HepG2 (cell line): Measurements from ENCODE around the gene SLC4A8. TPM values are rescaled to one million over a fixed set of nuclear protein-coding genes. Genes with fewer than 3 reads are reported as not detected.

Source experiments
- ETS1 ChIP-seq: sonication (generic); formaldehyde crosslinking; IDR thresholded peaks from 2 replicates; pipeline ENCODE4 v1.4.0; 2020; ENCODE audit warnings: missing genetic modification reagents
- HMGA1 ChIP-seq: sonication (generic); formaldehyde crosslinking; conservative IDR thresholded peaks from 2 replicates; pipeline ENCODE4 v1.4.0; 2020; ENCODE audit warnings: missing genetic modification reagents
- JUN ChIP-seq: sonication (generic); formaldehyde crosslinking; IDR thresholded peaks from 2 replicates; pipeline ENCODE4 v1.4.0; 2020; ENCODE audit warnings: mild to moderate bottlenecking, missing genetic modification reagents
- RCOR2 ChIP-seq: IDR thresholded peaks from 2 replicates; pipeline ENCODE4 v1.6.1; 2016; ENCODE audit warnings: missing biosample characterization, missing genetic modification reagents
- SMAD3 ChIP-seq: sonication (generic); formaldehyde crosslinking; IDR thresholded peaks from 2 replicates; pipeline ENCODE4 v1.4.0; 2020; ENCODE audit warnings: missing genetic modification reagents
- TCF12 ChIP-seq, 2 experiments: fragments of 450-650 bp in 1 of 2; sonication (generic) in 1 of 2; formaldehyde crosslinking in 1 of 2; IDR thresholded peaks; 2 replicates each; pipeline versions ENCODE4 v1.6.1 to v1.8.0; 2017 to 2022; ENCODE audit warnings: antibody characterized with exemption in 1 of 2, mild to moderate bottlenecking in 1 of 2, missing genetic modification reagents in 1 of 2, moderate library complexity in 1 of 2
- ZEB1 ChIP-seq: IDR thresholded peaks from 2 replicates; pipeline ENCODE4 v1.6.1; 2012; ENCODE audit warnings: mild to moderate bottlenecking, low read depth, inconsistent platforms; ENCODE audit not compliant: insufficient replicate concordance
- ZNF256 ChIP-seq: sonication (generic); formaldehyde crosslinking; conservative IDR thresholded peaks from 2 replicates; pipeline ENCODE4 v1.4.0; 2020; ENCODE audit warnings: missing genetic modification reagents
- ZNF407 ChIP-seq: sonication (generic); formaldehyde crosslinking; IDR thresholded peaks from one replicate; pipeline ENCODE4 v1.5.1; 2020; ENCODE audit warnings: mild to moderate bottlenecking, missing genetic modification reagents; ENCODE audit errors: not compliant biosample characterization
- ZNF414 ChIP-seq: sonication (generic); formaldehyde crosslinking; IDR thresholded peaks from 2 replicates; pipeline ENCODE4 v1.5.0; 2020; ENCODE audit warnings: missing genetic modification reagents
- ZNF468 ChIP-seq: sonication (generic); formaldehyde crosslinking; IDR thresholded peaks from 2 replicates; pipeline ENCODE4 v1.8.0; 2022; ENCODE audit warnings: mild to moderate bottlenecking, moderate library complexity, missing genetic modification reagents
- ZNF619 ChIP-seq: sonication (generic); formaldehyde crosslinking; IDR thresholded peaks from 2 replicates; pipeline ENCODE4 v1.4.0; 2020; ENCODE audit warnings: mild to moderate bottlenecking, missing genetic modification reagents
- polyA plus RNA-seq, 8 experiments: library from polyadenylated mRNA; depleted of rRNA in 3 of 8; stranded (reverse) in 7 of 8; unstranded in 1 of 8; fragments of >200 nt; fragmentation: Illumina TruSeq in 4 of 8; extraction: Trizol in 4 of 8; gene quantifications; 2 replicates each; pipeline versions ENCODE4 v1.2.1 to v1.2.3, GENCODE V29; 2011 to 2016; ENCODE audit warnings: low read depth in 4 of 8, missing spikeins in 1 of 8, mixed read lengths in 1 of 8; ENCODE audit not compliant: insufficient read depth in 1 of 8
- total RNA-seq, 5 experiments: library from RNA; depleted of rRNA; stranded (reverse); fragments of >200 nt; fragmentation: Illumina TruSeq; extraction: Trizol; gene quantifications; 2 replicates each; pipeline ENCODE4 v1.2.3, GENCODE V29; 2016; ENCODE audit warnings: low read depth in 1 of 5

The SLC4A8 gene
- total and polyA plus RNA-seq, 2 of the 13 experiments (the other 11 are each of a cell fraction or from before 2014, with no cell fraction given) = under 0.01 to 0.07 TPM

- no peak for TF ChIP-seq ZNF414 (CRISPR knock-in tag)
- no peak for TF ChIP-seq JUN
- TF ChIP-seq TCF12 (IDR thresholded peaks at IDR 0.05) = no peak
- TF ChIP-seq TCF12 (CRISPR knock-in tag; IDR thresholded peaks at IDR 0.05) = no peak
- TF ChIP-seq ZNF468 (CRISPR knock-in tag) = no peak
- no peak for TF ChIP-seq ETS1
- no peak for TF ChIP-seq RCOR2
- TF ChIP-seq ZNF256 = no peak
- no peak for TF ChIP-seq ZEB1
- no peak for TF ChIP-seq SMAD3 (CRISPR knock-in tag)
- TF ChIP-seq HMGA1 = no peak
- no peak for TF ChIP-seq ZNF407 (CRISPR knock-in tag)
- TF ChIP-seq ZNF619 (CRISPR knock-in tag) = no peak
These were observed 25.1 kb downstream of the SLC4A8 start (continued) for GRCh38 chr12:51449580-51450246.
